GM12873 (cell line): ENCODE results near the gene RNF144B.

ENCODE experiments used
- CTCF ChIP-seq: IDR thresholded peaks from 2 replicates; pipeline ENCODE4 v1.5.1; 2012; ENCODE audit warnings: low read depth, mild to moderate bottlenecking, moderate library complexity, low read length, control low read depth; ENCODE audit not compliant: insufficient read depth; ENCODE audit errors: missing control alignments

The RNF144B gene

GRCh38 chr6:18413381-18413780 is 26.2 kb downstream of the RNF144B start:
- no peak for TF ChIP-seq CTCF

- TF ChIP-seq CTCF: no peak
Observed at GRCh38 chr6:18414116-18414515, 27.0 kb downstream of the RNF144B start.

- TF ChIP-seq CTCF: no peak
Observed at GRCh38 chr6:18415207-18415606, 28.1 kb downstream of the RNF144B start.

- TF ChIP-seq CTCF: no peak
Observed at GRCh38 chr6:18415671-18416340, 28.7 kb downstream of the RNF144B start.

GRCh38 chr6:18416341-18416679 is 29.2 kb downstream of the RNF144B start:
- TF ChIP-seq CTCF: no peak

GRCh38 chr6:18420328-18420727 is 33.2 kb downstream of the RNF144B start:
- TF ChIP-seq CTCF: no peak

GRCh38 chr6:18422136-18422535 is 35.0 kb downstream of the RNF144B start:
- no peak for TF ChIP-seq CTCF
